NCI-H510A treated with DMSO at 0.1 percent for 48 hours (cell line): ENCODE measurements around the gene DNAAF3.

Experiments used
- DNase-seq: peaks from one replicate; lab custom pipeline; 2025; lab: John Stamatoyannopoulos, UW

The DNAAF3 gene

DNA sequence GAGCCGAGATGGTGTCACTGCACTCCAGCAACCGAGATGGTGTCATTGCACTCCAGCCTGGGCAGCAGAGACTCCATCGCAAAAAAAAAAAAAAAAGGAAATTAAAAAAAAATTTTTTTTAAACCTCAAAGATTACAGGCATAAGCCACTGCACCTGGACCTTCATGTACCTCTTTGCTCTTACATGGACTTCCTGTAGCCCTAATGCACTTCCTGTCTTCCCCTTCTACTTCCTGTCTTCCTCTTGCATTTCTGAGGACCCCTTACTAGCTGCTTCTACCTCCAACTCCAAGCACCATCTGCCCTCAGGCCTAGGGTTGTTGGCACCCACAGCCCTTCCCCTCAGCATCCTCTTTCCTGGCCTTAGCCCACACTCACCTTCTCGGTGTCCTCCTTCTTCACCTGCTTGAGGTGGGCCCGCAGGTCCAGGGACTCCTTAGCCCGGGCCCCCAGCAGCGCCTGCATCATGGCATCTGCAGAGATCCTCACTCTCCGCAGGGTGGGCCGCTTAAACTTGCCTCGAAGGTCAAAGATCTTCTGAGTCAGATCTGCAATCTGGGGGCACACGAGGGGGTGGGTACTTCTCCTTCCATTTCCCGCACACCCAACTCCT, 12.7 kb downstream of the DNAAF3 start:
- DNase-seq = no peak

DNA sequence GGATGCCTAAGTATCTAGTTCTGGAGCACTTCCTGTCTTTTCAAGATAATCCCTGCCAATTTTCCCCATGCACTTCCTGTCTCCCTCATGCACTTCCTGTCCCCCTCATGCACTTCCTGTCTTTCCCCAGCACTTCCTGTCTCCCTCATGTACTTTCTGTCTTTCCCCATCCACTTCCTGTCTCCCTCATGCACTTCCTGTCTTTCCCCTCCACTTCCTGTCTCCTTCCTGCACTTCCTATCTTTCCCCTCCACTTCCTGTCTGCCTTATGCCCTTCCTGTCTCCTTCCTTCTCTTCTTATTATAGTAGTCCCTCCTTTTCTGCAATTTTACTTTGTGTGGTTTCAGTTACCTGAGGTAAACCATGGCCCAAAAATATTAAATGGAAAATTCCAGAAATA, 14.4 kb downstream of the DNAAF3 start:
- no peak for DNase-seq

DNA sequence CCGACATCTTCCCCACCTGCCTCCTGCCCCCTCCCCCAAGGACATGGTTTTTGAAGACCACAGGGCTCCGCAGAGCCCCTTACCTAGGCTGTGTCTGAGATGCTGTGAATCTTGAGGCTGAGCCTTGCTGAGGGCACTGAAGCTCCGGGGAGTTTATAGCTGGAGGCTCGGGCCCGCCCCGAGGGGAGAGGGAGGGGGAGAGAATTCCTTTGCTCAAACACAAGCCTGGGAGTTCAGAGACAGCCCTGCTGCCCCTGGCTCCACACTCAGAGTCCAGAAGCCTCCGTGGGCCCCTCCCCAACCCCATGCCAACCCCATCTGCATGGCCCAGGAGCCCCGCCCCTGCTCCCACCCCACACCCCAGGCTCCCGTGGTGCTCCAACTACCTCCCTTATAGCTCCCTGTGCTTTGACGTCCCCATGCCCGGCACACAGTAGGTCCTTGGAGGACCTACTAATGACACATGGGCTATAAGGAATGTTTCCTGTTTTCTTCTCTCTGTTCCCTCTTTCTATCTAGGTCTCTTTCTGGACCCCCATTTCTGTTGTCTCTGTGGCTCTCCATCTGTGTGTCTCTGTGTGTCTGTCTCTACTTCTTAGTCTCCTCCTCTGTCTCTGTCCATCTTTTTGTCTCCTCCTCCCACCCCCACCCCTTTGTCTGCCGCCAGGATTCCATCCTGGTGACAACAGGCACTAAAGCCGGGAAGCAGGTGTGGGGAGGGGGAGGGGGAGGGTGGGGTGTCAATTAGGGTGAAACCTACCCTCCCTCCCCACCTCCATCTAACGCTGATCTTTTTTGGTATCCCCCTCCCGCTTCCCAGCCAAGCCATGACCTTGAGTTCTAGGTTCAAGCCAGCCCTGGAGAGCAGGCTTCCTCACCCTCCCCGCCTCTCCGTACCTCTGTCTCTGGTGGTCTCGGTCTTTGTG, 17.1 kb downstream of the DNAAF3 start, which contains the start of gene TNNT1:
TNNT1 (minus strand) TSS at position 129 of the 926 bp plus-strand sequence. CDS start 2,049 bp downstream, outside the sequence.
- no peak for DNase-seq

DNA sequence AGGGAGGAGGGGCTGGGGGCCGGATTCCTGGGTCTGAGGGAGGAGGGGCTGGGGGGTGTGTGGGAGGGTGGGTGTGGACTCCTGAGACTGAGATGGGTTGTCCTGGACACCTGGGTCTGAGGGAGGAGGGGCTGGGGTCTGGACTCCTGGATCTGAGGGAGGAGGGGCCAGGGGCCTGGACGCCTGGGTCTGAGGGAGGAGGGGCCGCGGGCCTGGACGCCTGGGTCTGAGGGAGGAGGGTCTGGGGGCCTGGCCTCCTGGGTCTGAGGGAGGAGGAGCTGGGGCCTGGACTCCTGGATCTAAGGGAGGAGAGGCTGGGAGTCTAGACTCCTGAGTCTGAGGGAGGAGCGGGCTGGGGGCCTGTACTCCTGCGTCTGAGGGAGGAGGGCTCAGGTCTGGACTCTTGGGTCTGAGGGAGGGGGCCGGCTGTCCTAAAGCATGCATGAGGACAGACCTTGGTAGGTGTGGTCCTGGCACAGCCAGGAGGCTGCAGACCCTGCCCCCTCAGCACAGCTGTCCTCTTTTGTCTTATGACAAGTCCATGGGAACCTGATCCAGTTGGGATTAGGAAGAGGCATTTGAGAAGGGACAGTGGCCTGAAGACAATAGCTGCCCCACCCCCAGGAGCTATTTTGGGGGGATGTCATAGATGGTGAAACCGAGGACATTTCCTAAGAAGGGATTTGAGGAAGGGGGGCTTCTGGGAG, 18.7 kb downstream of the DNAAF3 start:
- peak; percentile 23 for DNase-seq

DNA sequence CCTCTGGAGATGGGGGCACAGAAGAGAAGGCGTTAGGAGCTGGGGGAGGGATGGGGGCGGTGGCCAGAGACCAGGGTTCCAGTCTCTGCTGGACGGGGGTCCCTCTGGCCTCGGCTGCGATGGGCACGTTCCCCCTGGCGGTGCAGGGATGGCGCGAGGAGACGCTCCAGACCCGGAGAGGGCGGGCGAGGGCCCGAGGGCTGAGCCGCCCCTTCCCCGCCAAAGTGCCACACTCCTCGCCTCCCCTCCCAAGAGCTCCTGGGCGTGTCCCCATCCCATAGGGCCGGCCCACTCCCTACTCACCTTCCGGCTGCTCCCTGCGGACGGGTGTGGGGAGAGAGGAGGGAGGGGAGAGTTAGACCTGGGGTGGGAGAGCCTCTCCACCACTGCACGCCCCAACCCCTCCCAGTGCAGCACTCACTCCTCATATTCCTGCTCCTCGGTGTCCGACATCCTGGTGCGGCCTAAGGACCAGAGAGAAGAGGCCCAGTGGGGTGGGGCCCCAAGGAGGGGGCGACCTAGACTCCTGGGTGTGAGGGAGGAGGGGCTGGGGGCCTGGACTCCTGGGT, 19.6 kb downstream of the DNAAF3 start:
- DNase-seq = peak; percentile 85

DNA sequence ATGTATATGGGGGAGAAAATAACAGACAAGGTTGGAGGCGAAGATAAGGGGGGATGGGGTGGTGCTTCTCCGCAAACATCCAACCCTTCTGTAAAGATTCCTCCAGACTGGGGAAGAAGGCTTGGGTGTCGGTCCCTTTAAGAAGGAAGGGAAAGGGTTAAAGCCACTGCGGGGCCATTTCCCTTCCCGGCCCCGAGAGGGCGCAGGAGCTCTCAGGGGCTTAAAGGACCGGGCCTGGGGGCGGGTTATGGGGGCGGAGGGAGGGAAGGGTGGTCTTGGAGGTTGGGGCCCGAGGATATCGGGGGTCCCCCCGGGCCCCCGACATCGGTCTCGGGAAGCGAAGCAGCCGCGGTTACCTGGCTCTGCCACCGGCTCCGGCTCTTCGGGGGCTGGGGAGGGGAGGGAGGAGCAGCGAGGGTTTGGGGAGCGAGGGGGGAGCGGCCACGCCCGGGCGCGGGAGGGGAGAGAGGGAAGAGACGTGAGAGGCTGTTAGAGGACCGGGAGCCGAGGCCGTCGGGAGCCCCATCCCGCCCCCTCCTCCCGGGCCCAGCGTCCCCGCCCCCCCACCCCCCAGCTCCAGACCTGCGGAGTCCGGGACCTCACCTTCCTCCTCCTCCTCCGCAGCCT, 20.2 kb downstream of the DNAAF3 start:
- peak; percentile 50 for DNase-seq

DNA sequence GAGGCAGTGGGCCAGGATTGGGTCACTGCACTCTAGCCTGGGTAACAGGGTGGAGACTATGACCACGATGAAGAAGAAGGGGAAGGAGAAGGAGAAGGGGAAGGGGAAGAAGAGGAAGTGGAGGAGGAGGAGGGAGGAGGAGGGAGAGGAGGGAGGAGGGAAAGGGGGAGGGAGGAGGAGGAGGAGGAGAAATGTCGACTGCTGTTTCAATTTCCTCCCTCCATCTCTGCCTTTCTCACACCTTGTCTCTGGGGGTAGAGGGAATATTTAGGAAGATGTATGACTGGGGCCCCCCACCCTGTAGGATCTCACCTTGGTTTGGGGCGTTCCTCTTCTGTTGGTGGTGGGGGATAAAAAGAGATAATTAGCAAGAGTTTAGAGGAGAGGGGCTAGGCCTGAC, 21.2 kb downstream of the DNAAF3 start:
- DNase-seq = no peak

DNA sequence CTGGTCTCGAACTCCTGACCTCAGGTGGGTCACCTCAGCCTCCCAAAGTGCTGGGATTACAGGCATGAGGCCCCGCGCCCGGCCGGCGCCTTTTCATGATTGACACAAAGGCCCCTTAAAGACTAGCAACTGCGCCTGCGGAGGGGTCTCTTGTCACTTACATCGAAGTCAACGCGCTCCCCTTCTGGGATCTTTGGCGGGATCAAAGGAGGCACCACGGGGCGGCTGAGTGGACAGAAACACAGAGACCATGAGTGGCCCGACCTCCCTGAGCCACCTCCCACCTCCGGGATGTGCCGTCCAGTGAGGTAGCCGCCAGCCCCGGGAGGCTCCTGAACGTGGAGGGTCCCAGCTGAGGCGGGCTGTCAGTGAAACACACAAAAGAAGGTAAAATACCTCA, 24.7 kb downstream of the DNAAF3 start:
- DNase-seq = no peak

DNA sequence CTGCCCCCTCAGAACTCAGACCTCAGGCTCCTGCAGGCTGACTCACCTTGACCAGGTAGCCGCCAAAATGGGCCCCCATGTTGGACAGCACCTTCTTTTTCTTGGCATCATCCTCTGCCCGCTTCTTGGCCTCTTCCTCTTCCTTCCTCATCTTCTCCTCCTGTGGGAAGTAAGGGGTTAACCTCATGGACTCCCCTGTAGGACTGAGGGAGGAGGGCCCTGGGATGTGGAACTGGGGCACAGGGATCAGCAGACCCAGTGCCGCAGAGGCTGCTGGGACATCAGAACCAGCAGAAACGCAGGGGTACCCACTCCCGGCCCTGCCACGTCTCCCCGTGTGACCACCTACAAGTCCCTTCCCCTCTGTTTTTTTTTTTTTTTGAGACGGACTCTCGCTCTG, 28.5 kb downstream of the DNAAF3 start:
- no peak for DNase-seq

DNA sequence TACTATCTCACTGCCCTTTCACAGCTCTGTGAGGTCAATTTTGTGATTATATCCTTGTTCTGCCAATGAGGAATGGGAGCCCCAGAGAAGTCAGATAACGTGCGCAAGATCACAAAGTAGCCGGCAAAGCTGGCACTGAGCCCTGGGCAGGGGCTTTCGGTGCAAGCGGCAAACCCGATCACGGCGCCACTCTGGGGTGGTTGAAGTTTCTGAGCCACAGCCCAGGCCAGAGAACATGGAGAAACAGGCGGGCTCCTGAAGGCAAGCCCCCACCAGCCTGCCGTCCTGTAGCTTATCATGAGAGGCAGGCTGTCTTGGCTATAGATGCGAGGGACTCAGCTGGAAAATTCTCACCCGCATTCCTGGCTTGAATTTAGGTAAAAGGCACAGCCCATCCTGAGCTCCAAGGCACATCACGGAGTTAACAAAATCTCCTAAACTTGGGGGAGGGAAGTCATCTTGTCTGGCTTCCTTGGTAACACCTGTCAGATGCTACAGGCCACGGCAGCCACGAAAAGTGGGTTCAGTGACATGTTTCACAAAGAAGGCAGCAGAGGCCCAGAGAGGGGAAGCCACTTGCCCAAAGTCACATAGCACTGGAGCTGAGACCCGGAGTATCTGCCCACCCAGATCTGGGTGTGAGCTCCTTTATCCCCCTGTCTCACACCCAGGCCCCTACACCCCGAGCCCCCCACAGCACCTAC, 29.9 kb downstream of the DNAAF3 start:
- no peak for DNase-seq

DNA sequence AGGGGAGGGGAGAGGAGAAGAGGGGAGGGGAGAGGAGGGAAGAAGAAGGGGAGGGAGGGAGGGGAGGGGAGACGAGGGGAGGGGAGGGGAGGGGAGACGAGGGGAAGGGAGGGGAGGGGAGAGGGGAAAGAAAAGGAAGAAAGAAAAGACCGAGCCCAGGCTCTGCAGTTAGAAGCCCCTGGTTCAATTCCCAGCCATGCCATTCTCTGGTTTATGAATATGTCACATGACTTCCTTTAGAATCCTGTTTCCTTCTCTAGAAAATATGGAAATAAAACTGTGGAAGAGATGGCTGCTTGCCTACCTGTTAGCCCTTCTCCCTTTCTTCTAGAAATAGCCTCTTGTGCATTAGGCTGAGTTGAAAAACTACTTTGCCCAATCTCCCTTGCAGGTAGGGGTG, 31.7 kb downstream of the DNAAF3 start:
- DNase-seq = no peak

DNA sequence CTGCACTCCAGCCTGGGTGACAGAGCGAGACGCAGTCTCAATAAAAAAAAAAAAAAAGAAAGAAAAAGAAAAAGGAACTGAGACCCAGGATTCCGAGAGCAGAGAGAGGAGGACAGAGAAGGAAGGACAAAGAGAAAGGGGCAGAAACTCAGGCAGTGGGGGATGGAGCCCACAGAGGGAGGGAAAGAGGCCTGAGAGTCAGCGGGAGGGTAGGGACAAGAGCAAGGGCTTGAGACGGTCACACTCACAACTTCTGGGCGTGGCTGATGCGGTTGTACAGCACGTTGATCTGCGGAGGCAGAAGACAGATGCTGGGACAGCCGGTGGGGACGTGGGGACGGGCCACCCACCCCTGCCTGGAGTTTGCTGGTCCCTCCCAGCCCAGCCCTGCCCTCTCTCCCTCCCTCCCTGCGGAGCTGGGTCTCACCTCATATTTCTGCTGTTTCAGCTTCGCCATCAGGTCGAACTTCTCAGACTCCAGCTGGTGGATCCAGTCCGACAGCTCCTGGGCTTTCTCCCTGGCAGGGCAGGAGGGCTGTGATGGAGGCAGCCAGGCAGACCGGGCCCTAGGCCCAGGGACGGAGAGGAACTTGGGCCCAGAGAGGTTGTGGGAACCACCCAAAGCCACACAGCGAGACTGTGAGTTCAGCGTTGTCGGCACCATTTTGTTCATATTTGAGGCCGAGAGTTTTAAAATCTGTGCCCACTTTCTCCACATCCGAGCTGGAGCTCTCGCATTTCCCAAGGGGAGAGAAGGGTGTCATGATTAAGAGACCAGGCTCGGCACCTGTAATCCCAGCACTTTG, 32.6 kb downstream of the DNAAF3 start:
- DNase-seq = no peak

DNA sequence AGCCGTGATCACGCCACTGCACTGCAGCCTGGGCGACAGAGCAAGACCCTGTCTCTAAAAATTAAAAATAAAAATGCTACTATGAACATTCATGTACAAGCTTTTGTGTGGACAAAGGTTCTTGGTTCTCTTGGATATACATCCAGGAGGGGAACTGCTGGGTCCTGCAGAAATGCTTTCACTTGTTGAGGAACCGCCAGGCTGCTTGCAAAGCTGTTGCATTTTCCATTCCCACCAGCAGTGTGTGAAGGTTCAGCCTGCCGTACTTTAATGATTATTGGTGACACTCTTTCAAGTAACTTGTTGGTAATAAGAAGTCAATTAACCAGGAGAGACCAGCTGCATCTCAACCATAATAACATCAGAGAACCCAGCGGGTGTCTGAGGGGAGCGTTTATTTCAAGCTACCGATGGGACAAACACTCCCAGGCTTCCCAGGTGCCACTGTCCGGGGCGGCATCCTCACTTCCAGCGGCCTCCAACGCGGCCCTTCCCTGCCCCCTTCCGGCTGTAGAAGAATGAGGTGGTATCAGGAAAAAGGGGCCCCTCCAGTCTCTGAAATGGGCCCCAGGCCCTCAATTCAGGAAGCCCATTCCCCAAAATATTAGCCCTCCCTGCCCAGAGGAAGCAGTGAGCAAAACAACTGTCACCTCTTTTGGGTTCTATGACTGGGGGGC, 33.8 kb downstream of the DNAAF3 start:
- no peak for DNase-seq

DNA sequence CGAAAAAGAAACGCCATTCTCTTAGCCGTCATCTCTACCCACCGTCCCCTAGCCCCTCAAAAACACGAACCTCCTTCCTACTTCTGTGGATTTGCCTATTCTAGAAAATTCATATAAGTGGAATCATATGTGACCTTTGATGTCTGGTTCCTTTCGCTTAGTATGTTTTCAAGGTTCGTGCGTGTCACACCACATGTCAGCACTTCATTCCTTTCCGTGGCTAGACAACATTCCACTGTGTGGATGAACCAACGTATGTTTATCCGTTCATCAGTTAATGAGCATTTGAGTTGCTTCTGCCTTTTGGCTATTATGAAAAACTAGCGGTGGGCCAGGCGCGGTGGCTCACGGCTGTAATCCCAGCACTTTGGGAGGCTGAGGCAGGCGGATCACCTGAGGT, 35.0 kb downstream of the DNAAF3 start:
- DNase-seq = no peak

DNA sequence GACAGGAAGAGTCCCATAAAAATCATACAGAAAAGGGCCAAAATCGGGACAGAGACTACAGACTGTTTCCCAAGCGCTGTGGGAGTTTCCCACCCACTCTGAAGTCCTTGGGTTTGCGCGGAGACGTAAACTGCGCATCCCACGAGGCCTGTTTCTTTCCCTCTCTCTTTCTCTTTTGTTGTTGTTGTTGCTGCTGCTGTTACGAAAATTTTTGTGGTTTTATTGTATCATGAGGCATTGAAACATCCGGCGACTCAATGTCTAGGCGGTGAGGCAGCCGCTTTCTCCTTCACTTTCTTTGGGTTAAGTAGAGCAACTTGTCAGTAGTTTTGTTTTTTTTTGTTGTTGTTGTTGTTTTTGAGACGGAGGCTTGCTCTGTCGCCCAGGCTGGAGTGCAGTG, 47.4 kb downstream of the DNAAF3 start:
- no peak for DNase-seq

DNA sequence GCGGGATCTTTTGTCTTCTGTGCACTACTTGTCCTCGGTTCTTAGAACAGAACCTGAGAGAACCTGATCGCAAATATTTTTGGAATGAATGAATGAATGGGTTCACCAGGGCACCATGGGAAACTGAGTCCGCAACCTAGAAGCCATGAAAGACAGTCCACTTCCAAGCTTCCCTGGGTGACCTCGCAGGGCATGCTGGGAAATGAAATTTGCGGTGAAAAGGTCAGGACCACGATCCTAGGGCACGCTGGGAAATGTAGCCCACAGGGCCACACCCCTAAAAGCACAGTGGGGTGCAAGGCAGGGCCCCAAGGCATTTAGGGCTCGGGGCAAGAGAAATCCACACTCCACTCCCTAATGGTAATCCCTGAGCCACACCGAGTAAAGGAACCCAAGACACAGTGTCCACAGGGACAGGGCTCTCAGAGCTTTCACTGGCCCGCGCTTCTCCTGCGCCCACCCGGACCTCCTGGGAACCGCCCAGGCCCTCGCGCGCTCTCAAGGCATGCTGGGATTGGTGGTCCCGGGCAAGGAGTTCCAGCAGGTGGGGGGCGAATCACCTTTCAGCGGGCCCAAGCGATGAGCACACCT, 47.9 kb downstream of the DNAAF3 start:
- no peak for DNase-seq

DNA sequence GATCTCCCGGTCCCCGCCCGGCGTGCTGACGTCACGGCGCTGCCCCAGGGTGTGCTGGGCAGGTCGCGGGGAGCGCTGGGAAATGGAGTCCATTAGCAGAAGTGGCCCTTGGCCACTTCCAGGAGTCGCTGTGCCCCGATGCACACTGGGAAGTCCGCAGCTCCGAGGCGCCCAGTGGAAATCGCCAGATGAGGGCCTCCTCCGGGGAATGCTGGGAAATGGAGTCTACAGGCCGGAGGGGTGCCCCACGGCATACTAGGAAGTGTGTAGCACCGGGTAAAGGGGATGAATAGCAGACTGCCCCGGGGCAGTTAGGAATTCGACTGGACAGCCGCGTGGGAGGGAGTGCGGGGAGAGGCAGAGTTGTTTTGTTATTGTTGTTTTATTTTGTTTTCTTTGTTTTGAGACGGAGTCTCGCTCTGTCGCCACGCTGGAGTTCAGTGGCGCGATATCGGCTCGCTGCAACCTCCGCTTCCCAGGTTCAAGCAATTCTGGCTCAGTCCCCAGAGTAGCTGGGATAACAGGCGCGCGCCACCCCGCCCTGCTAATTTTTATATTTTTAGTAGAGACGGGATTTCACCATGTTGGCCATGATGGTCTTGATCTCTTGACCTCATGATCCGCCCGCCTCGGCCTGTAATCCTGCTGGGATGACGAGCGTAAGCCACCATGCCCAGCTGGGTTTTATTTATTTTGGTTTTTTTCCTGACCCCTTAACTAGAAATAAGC, 48.6 kb downstream of the DNAAF3 start:
- peak; percentile 95 for DNase-seq

DNA sequence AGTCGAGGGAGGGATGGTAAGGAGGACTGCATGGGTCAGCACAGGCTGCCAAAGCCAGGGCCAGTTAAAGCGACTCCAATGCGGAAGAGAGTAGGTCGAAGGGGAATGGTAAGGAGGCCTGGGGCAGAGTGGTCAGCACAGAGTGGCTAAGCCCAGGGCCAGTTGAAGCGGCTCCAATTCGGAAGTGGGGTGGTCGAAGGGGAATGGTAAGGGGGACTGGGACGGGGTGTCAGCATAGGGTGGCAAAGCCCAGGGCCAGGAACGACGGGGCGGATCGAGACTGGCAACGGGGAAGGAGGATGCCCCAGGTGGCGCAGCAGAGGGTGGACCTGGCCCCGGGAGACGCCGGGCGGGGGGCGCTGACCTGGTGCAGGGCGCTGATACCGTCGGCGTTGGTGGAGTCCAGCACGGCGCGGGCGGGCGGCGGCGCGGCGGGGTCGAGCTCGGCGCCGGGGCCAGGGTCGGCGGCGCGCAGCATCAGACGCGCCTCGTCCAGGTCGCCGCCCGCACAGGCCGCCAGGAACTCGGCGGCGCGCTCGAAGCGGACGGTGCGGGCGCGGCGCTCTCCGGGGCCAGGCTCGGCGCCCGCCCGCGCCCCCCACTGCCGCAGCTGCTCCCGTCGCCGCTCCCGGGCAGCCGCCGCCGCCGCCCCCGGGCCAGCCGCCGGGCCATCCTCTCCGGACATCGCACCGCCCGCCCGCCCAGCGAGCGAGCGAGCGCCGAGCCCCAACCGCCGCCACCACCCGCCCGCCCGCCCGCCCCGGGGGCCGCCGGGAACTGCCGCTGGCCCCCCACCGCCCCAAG, 49.4 kb downstream of the DNAAF3 start, which contains the start of gene PPP1R12C:
PPP1R12C (minus strand) TSS at position 779 of the 804 bp plus-strand sequence; CDS start at position 685, 94 bp downstream.
- no peak for DNase-seq
